ENCODE measurements around the gene KREMEN1.
"Not testable (repeated sequence)": the region's sequence is repeated elsewhere in the genome, so short reads cannot be mapped to it uniquely, and the experiment has no call there.

Gene KREMEN1

GRCh38 chr22:29079218-29079901 lies 6.5 kb downstream of the KREMEN1 start:
- peak; percentile 29 for DNase-seq

- DNase-seq = no peak
Observed at GRCh38 chr22:29080106-29080975, 7.5 kb downstream of the KREMEN1 start.

- no peak for DNase-seq
Observed at GRCh38 chr22:29081517-29082236, 8.8 kb downstream of the KREMEN1 start.

GRCh38 chr22:29082826-29083545 lies 10.2 kb downstream of the KREMEN1 start:
- DNase-seq = no peak

GRCh38 chr22:29083576-29083932 lies 10.7 kb downstream of the KREMEN1 start:
- DNase-seq = not testable (repeated sequence)

- DNase-seq = no peak
Observed at GRCh38 chr22:29083933-29084591, 11.2 kb downstream of the KREMEN1 start.

- no peak for DNase-seq
Observed at GRCh38 chr22:29087012-29087411, 14.2 kb downstream of the KREMEN1 start.

GRCh38 chr22:29088809-29089208 lies 16.0 kb downstream of the KREMEN1 start:
- DNase-seq = no peak

GRCh38 chr22:29089507-29089906 lies 16.7 kb downstream of the KREMEN1 start:
- DNase-seq = no peak

- DNase-seq = no peak
Observed at GRCh38 chr22:29090039-29090438, 17.2 kb downstream of the KREMEN1 start.

- DNase-seq = no peak
Observed at GRCh38 chr22:29092243-29092642, 19.4 kb downstream of the KREMEN1 start.

- no peak for DNase-seq
Observed at GRCh38 chr22:29093030-29093429, 20.2 kb downstream of the KREMEN1 start.

GRCh38 chr22:29093501-29094300 lies 20.9 kb downstream of the KREMEN1 start:
- no peak for DNase-seq

- DNase-seq = no peak
Observed at GRCh38 chr22:29095459-29095858, 22.6 kb downstream of the KREMEN1 start.

- DNase-seq = no peak
Observed at GRCh38 chr22:29096736-29097669, 24.2 kb downstream of the KREMEN1 start.

- DNase-seq = no peak
Observed at GRCh38 chr22:29098296-29098695, 25.5 kb downstream of the KREMEN1 start.

GRCh38 chr22:29102300-29102699 lies 29.5 kb downstream of the KREMEN1 start:
- DNase-seq = no peak

GRCh38 chr22:29103121-29103520 lies 30.3 kb downstream of the KREMEN1 start:
- DNase-seq = no peak

GRCh38 chr22:29105468-29105867 lies 32.6 kb downstream of the KREMEN1 start:
- DNase-seq = no peak

- DNase-seq = no peak
Observed at GRCh38 chr22:29106839-29107238, 34.0 kb downstream of the KREMEN1 start.
